Pancreas (tissue), 10 donors: ENCODE data around the gene KLF3. TPM values are rescaled to one million over a fixed set of nuclear protein-coding genes. Genes with fewer than 3 reads are reported as not detected.
"Not testable (repeated sequence)": the region's sequence is repeated elsewhere in the genome, so short reads cannot be mapped to it uniquely, and the experiment has no call there.

Experiments
- ATAC-seq, 4 donors: fragments of 200-7000 bp; cut with Tn5 transposase; one replicate each; pipeline versions ENCODE4 v1.8.0 to v1.9.1; 2020; ENCODE audit warnings: mild to moderate bottlenecking in 4 of 4, moderate library complexity in 4 of 4
- DNase-seq, 6 donors: peaks; one replicate each; pipeline ENCODE4 v3.0.0-alpha.2; 2020
- FAIRE-seq: peaks from 2 replicates; lab custom pipeline; 2012; peaks lifted over from hg19 to GRCh38; lab: Jason Lieb, UNC
- H3K27ac ChIP-seq, 4 donors: fragments of 200-600 bp; sonication (generic); 1 replicate in 3 of 4; 2 replicates in 1 of 4; pipeline versions ENCODE4 v1.5.0 to v1.8.0; 2020
- H3K27me3 ChIP-seq, 4 donors: fragments of 200-600 bp; one replicate each; pipeline ENCODE4 v1.8.0; 2021
- H3K36me3 ChIP-seq, 3 donors: fragments of 200-600 bp; sonication (generic) in 1 of 3; one replicate each; pipeline versions ENCODE4 v1.5.0 to v1.8.0; 2020 to 2021
- H3K4me1 ChIP-seq, 3 donors: fragments of 200-600 bp; one replicate each; pipeline ENCODE4 v1.8.0; 2021
- H3K4me3 ChIP-seq, 4 donors: fragments of 200-600 bp; sonication (generic) in 2 of 4; one replicate each; pipeline versions ENCODE4 v1.5.0 to v1.8.0; 2020 to 2021
- H3K9me3 ChIP-seq, 4 donors: fragments of 200-600 bp; one replicate each; pipeline ENCODE4 v1.8.0; 2021
- WGBS, 2 donors: extraction: QIAGEN DNeasy Blood & Tissue Kit; methylation state at CpG; one replicate each; pipeline ENCODE4 v1.1.7; 2013; 5-methylcytosine and 5-hydroxymethylcytosine counted together
- intact Hi-C, 3 donors: fragments of 100-400 bp; cut with DNase I; formaldehyde crosslinking; loops; one replicate each; pipeline versions ENCODE4 v1.11.1 to v1.14.2; 2022
- polyA plus RNA-seq, 2 donors: library from polyadenylated mRNA; stranded (reverse); fragments of 200-250 nt; gene quantifications; one replicate each; pipeline ENCODE4 v1.2.3, GENCODE V29; 2013
- total RNA-seq, 6 donors: library from RNA; stranded (reverse); fragmentation: NEBNext Ultra II Directional in 4 of 6; extraction: Animal tissue kit (Norgen Biotek cat#: 25700) in 4 of 6; gene quantifications; one replicate each; pipeline versions ENCODE4 v1.2.1 to v1.2.4, GENCODE V29; 2021 to 2023
- TF ChIP-seq, protein P1 (sequence below), 4 donors: fragments of 200-600 bp; sonication (generic) in 3 of 4; IDR thresholded peaks; one replicate each; pipeline versions ENCODE4 v1.5.0 to v1.8.0; 2021; ENCODE audit warnings: antibody characterized with exemption in 4 of 4
- donor health status: healthy with polysubstance abuse.
- donor health status: DM: no; HTN: no; CAD: no; lungs with moderate emphysema.
- donor health status: DM: no; HTN: no; CAD: no.
- donor health status: control.
- donor health status: control.
- donor health status: Bipolar disorder and iron deficiency.
- donor health status: DM: yes; HTN: yes; CAD: no.
- donor health status: DM: no; HTN: no; CAD: no.
- donor health status: DM: no; HTN: no; CAD: no.
- donor health status: DM: yes; HTN: yes; CAD: no.

The KLF3 gene
- total and polyA plus RNA-seq, 8 donors, result 8.7 to 33.4 (median 25.0) TPM

DNA sequence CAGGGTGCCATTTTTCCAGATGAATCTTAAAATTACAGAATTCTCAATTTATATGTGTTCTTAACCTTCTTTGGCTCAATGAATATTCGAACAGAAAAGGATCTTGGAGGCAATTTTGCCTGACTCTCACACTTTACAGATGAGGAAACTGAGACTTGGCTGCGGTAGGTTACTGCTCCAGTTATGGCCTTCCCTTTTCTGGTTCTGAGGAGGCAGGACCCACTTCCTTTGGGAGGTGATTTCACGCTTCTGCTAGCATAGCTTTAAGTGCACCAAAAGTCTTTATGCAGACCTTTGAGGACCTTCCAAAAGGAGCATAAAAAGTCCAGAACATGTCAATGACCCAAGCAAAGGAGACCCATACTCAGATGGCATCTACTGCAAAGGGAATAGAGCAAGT lies 44.7 kb upstream of the KLF3 start:
- TF ChIP-seq, protein P1, sequence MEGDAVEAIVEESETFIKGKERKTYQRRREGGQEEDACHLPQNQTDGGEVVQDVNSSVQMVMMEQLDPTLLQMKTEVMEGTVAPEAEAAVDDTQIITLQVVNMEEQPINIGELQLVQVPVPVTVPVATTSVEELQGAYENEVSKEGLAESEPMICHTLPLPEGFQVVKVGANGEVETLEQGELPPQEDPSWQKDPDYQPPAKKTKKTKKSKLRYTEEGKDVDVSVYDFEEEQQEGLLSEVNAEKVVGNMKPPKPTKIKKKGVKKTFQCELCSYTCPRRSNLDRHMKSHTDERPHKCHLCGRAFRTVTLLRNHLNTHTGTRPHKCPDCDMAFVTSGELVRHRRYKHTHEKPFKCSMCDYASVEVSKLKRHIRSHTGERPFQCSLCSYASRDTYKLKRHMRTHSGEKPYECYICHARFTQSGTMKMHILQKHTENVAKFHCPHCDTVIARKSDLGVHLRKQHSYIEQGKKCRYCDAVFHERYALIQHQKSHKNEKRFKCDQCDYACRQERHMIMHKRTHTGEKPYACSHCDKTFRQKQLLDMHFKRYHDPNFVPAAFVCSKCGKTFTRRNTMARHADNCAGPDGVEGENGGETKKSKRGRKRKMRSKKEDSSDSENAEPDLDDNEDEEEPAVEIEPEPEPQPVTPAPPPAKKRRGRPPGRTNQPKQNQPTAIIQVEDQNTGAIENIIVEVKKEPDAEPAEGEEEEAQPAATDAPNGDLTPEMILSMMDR (IDR thresholded peaks at IDR 0.05), result no peak
- Histone ChIP-seq H3K4me1 (peaks cover 0 to 13% (median 7%) of the 10 kb centered on the region in 3 donors), H3K27ac (no peak overlapping the region), H3K27me3 (no peaks in the 10 kb centered on the region), H3K9me3 (no peaks in the 10 kb centered on the region), H3K36me3 (no peaks in the 10 kb centered on the region), H3K4me3 (no peak overlapping the region)
- FAIRE-seq (no peak), ATAC-seq (no peak), DNase-seq (no peak)
- 89 to 91% methylated on average over 3 of the region's 3 CpGs for WGBS, 2 donors
- intact Hi-C loops, result no loop called here

DNA sequence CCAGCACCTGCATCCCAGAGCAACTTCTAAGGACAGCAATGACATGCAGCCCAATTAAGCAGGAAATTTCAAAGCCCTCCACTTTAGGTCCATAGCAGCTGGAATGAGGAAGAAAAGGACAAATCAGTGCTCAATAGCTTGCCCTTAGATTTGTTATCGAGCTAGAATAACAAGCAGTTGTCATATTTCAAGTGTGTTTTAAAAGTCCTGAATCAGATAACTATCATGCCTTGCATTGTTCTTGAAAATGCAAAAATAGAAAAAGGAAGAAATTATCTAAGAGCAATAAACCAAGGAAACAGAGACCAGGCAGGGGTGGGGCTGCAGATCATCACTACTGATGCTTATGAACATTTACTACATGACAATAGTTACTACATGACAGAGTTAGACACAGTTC lies 43.9 kb upstream of the KLF3 start:
- Histone ChIP-seq H3K4me1 (peaks cover 0 to 13% (median 7%) of the 10 kb centered on the region in 3 donors), H3K27ac (no peak overlapping the region)

DNA sequence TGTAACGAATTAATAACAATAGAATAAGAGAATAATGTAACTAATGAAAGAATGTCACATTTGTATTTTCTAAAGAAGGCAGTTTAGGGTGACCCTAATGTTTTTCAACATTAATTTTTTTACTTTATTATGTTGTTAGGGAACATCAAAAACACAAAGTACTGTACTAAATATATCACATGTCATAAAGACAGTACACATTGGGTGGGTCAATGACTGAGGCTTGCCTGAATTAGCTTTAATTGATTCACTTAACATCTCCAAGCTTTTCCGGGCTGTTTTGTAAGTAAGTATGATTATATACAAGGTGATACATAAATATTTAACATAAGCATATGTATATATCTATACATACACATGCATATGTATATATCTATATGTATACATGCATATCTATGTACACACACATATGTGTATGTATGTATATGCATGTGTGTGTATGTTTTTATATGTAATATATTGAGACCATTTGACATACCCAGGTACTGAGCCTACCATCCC lies 43.4 kb upstream of the KLF3 start:
- Histone ChIP-seq H3K36me3 (no peaks in the 10 kb centered on the region), H3K27me3 (no peaks in the 10 kb centered on the region), H3K4me1 (peaks cover 0 to 13% (median 7%) of the 10 kb centered on the region in 3 donors), H3K9me3 (no peaks in the 10 kb centered on the region), H3K4me3 (no peak overlapping the region), H3K27ac (peak overlapping the region in 1 of 4 donors; percentile 68)
- ATAC-seq, result no peak
- no peak for FAIRE-seq
- DNase-seq, result no peak
- intact Hi-C loops, result no loop called here
- TF ChIP-seq, protein P1 (IDR thresholded peaks at IDR 0.05), result no peak
- 74 to 85% methylated on average over 2 of the region's 2 CpGs for WGBS, 2 donors

More for the DNA sequence above, 43.9 kb upstream of the KLF3 start:
- Histone ChIP-seq H3K27me3 (no peaks in the 10 kb centered on the region), H3K4me3 (no peak overlapping the region), H3K36me3 (no peaks in the 10 kb centered on the region), H3K9me3 (no peaks in the 10 kb centered on the region)
- FAIRE-seq, result no peak
- TF ChIP-seq, protein P1 (IDR thresholded peaks at IDR 0.05), result no peak
- 74 to 91% methylated on average over 1 of the region's 1 CpG for WGBS, 2 donors
- ATAC-seq, result no peak
- intact Hi-C loops, result no loop called here
- no peak for DNase-seq

DNA sequence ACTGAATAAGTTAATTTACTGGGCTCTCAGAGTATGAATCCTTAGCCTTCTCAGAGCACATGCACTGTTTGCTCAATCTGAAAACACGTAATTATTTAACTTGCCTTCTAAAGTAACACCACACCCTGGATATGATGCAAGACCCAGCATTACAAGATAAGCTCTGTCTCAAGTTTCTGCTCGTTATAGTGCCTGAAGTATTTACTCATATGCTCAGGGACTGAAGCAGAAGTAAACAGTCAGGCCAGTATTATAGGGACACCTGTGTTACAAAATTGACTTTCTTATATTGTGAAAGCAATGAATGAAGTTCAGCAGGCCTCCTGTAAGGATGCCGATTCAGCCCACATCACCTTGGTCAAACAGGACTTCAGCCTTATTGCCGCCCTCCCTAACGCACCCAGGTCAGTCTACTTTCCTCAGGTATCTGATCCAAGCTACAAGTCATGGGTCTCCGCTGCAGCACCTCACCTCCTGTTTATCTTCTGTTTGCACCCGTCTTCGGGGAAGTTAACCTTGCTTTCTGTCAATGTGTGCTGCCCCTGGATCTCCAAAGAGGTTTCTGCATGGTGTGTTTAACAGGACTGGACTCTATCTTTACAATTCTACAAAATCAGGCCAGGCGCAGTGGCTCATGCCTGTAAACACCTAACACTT lies 42.8 kb upstream of the KLF3 start:
- FAIRE-seq, result no peak
- H3K27ac ChIP-seq, result peak overlapping the region; percentile 3 to 68 (median 42)
- H3K4me1 ChIP-seq, result peaks cover 0 to 13% (median 7%) of the 10 kb centered on the region in 3 donors
- TF ChIP-seq, protein P1 (IDR thresholded peaks at IDR 0.05), result no peak
- peak in 3 of 6 donors; percentile 15 to 49 (median 23) for DNase-seq
- peak; percentile 90 to 95 (median 94) for ATAC-seq
- peak overlapping the region in 1 of 4 donors; percentile 7 for H3K4me3 ChIP-seq
- 36 to 37% methylated on average over 9 of the region's 9 CpGs for WGBS, 2 donors
- intact Hi-C loops, result no loop called here
- H3K9me3 ChIP-seq, result no peaks in the 10 kb centered on the region
- H3K27me3 ChIP-seq, result no peaks in the 10 kb centered on the region
- no peaks in the 10 kb centered on the region for H3K36me3 ChIP-seq

DNA sequence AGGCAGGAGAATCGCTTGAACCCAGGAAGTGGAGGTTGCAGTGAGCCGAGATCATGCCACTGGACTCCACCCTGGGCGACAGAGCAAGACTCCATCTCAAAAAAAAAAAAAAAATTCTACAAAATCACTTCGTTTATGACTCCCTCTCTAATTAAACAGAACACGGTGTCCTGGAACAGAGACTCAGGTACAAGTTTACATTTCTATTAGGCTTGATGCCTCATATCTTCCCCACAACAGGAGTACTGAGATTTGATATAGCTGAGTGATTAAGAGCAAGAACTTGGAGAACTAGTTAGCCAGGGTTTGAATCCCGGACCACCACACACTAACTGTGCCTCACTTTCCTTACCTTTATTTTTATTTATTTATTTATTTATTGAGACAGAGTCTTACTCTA lies 42.2 kb upstream of the KLF3 start:
- intact Hi-C loops, result no loop called here
- no peaks in the 10 kb centered on the region for H3K9me3 ChIP-seq
- no peaks in the 10 kb centered on the region for H3K27me3 ChIP-seq
- H3K4me3 ChIP-seq, result no peak overlapping the region
- FAIRE-seq (no peak), DNase-seq (no peak), ATAC-seq (peak in 2 of 4 donors; percentile 30 to 36)
- H3K36me3 ChIP-seq, result no peaks in the 10 kb centered on the region
- 78 to 83% methylated on average over 6 of the region's 6 CpGs for WGBS, 2 donors
- TF ChIP-seq, protein P1 (IDR thresholded peaks at IDR 0.05), result no peak
- peaks cover 0 to 13% (median 7%) of the 10 kb centered on the region in 3 donors for H3K4me1 ChIP-seq
- peak overlapping the region; percentile 3 to 68 (median 42) for H3K27ac ChIP-seq

DNA sequence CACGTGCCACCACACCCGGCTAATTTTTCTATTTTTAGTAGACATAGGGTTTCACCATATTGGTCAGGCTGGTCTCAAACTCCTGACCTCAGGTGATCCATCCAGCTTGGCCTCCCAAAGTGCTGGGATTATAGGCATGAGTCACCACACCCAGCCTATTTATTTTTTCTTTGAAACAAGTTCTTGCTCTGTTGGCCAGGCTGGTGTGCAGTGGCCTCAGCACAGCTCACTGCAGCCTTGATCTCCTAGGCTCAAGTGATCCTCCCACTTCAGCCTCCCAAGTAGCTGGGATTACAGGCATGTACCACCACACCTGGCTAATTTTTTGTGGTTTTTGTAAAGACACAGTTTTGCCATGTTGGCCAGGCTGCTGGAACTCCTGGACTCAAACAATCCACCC lies 41.7 kb upstream of the KLF3 start:
- H3K4me3 ChIP-seq, H3K9me3 ChIP-seq, H3K27ac ChIP-seq, H3K36me3 ChIP-seq, ATAC-seq, DNase-seq, H3K27me3 ChIP-seq, FAIRE-seq, intact Hi-C loops: not testable (repeated sequence)
- H3K4me1 ChIP-seq, result peaks cover 0 to 13% (median 7%) of the 10 kb centered on the region in 3 donors
- 92 to 93% methylated on average over 2 of the region's 2 CpGs for WGBS, 2 donors
